HFF-Myc (cell line): ENCODE results near the gene NYNRIN.

Source experiments
- DNase-seq: peaks from one replicate; pipeline ENCODE4 v3.0.0-alpha.2; 2011; ENCODE audit warnings: low read depth; ENCODE audit errors: extremely low read depth
- H3K4me3 ChIP-seq: replicated peaks from 2 replicates; pipeline ENCODE4 v1.5.1; 2011; ENCODE audit warnings: low read depth, mild to moderate bottlenecking, control low read depth, low read length
- TF ChIP-seq, protein P1 (sequence below): IDR thresholded peaks from 2 replicates; pipeline ENCODE4 v1.5.1; 2012; ENCODE audit warnings: mild to moderate bottlenecking, low read depth, low read length, control low read depth; ENCODE audit errors: missing control alignments

NYNRIN gene

DNA sequence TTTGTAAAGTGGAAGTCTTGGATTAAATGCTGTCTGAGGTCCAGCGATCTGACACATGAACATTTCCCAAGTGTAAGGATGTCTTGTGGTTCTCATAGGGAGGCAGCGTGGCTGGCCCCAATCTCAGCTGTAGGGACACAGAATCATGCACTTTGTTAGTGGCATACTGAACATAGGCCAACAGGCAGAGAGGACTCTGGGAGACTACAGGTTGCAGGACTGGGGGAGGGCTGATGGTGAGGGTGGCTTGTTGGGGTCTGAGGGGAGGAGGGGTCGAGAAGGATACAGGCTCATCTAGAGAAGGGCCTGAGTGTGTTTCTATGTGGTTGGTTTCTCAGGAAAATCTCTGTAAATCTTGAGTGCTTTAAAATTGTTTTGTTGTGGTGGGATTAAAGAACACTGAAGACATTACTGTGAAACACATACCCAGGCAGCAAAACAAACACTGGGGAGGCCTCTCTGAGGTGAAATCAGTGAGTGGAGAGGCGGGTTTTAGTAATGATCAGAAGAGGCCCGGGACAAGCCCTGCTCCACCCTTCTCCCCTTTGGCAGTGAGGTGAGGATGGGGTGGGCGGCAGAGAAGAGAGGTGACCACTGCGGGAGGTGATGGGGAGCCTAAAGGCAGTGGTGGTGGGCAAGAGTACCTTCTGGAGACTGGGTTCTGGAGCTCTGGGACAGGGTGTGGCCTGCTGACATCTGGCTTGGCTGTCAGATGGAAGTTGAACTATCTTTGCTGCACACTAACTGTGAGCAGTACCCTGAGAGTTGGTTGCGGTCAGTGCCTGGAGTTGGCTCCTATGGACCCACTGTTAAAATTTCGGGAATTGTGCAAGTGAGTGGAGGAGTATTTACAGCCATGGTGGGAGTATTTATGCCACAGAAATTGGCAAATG lies 3.3 kb downstream of the NYNRIN start:
- H3K4me3 ChIP-seq: no peak overlapping the region
- TF ChIP-seq, protein P1, sequence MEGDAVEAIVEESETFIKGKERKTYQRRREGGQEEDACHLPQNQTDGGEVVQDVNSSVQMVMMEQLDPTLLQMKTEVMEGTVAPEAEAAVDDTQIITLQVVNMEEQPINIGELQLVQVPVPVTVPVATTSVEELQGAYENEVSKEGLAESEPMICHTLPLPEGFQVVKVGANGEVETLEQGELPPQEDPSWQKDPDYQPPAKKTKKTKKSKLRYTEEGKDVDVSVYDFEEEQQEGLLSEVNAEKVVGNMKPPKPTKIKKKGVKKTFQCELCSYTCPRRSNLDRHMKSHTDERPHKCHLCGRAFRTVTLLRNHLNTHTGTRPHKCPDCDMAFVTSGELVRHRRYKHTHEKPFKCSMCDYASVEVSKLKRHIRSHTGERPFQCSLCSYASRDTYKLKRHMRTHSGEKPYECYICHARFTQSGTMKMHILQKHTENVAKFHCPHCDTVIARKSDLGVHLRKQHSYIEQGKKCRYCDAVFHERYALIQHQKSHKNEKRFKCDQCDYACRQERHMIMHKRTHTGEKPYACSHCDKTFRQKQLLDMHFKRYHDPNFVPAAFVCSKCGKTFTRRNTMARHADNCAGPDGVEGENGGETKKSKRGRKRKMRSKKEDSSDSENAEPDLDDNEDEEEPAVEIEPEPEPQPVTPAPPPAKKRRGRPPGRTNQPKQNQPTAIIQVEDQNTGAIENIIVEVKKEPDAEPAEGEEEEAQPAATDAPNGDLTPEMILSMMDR: no peak
- DNase-seq: no peak

DNA sequence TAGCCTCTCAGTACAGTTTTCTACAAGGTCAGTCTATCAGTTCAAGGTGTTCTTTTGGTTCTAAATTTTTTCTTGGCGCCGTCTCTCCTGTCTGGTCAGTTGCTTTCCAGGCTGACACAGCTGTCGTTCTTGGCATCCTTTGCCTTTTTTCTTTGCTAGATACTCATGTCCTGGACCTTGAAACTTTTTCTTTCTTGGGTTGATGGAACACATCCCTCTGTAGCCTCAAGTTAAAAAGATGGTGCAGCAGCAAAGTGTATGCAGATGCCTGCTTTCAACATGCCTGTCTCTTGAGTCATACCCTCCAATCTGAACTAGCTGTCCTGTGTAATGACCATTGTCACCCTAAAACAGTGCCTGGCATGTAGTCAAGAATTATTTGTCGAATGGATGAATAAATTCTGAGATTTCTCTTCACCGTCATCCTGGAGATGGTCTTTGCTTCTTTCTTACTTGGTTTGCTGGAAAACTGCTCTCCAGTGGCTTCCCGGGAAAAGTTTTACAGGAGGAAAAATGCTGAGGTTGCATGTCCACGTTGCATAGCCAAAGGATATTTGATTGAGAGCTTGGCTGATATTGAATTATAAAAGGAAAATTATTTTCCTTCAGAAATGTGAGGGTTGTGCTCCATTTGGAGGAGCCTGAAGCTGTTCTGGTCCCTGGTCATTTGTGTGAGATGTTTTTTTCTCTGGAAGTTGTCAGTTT lies 4.6 kb downstream of the NYNRIN start:
- TF ChIP-seq, protein P1: no peak
- DNase-seq: no peak
- H3K4me3 ChIP-seq: no peak overlapping the region

DNA sequence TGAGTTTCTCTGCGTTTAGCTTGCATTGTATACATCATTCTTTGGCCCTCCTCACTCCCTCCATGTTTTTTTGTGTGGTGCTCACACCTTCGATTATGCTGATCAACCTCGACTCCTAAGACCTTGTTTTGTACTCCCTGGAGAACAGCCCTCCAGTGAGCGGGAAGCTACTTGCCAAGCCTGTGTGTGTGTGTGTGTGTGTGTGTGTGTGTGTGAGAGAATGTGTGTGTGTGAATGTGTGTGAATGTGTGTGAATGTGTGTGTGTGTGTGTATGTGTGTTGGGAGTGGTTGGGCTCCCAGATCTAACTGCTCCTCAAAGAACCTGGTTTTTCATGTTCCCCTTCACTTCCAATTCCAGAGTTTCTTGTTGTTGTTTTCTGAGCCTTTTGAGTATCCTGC lies 6.0 kb downstream of the NYNRIN start:
- no peak overlapping the region for H3K4me3 ChIP-seq
- no peak for DNase-seq
- TF ChIP-seq, protein P1: no peak

DNA sequence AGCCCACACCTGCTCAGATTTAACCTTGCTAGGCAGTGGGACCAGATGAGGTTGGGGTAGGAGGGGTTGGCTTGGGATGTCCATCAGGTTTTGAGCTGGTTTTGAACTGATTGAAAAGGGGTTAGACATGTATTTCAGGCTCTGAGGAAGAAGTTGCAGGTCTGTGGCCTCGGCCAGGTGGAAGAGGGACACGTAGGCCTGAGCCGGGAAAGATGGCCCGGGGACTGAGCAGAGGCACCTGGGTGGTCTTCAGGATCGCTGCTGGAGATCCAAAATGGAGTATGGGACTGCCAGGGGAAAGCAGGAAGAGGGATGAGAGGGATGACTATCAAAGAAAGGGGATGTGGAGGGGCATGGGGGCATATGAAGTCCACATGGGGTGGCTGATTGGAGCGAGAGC lies 7.6 kb downstream of the NYNRIN start:
- no peak for DNase-seq
- no peak overlapping the region for H3K4me3 ChIP-seq
- TF ChIP-seq, protein P1: no peak

DNA sequence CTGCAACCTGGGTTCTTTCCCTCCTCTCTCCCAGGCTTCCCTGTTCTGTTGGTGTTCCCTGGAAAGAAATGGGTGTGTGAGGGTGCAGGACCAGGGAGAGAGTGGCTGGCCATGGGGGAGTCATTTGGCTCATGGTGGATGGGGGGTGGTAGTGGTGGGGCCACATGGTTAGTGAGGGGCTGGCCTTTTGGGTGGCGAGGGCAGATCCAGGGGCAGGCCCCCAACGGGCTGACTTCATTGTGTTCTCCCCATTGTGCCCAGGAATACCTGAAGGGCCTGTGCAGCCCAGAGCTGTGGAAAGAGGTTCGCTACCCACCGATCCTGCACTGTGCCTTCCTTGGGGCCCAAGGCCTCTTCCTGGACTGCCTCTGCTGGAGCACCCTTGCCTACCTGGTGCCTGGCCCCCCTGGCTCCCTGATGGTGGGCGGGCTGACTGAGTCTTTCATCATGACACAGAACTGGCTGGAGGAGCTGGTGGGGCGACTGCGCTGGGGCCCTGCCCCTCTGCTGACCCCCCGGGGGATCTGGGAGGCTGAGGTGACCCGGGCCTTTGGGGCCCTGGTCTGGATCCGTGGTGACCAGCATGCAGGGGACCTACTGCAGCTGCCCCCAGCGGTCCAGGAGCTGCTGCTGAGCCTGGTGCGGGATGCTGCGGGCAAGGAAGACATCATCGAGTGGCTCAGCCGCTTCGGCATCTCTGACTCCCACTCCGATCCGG lies 9.0 kb downstream of the NYNRIN start:
- DNase-seq: no peak
- no peak overlapping the region for H3K4me3 ChIP-seq
- TF ChIP-seq, protein P1: no peak

DNA sequence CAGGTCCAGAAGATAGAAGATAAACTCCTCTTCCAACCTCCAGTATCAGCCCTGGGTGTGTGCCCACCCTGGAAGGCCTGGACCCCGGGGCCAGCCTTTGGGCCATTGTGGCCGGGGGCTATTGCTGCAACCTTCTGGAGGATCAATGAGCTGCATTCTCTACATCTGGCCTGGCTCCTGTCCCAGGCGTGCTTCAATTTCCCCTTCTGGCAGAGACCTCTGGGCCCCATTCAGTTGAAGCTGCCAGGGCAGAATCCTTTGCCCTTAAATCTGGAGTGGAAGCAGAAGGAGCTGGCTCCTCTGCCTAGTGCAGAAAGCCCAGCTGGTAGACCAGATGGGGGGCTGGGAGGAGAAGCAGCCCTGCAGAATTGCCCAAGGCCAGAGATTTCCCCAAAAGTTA lies 10.0 kb downstream of the NYNRIN start:
- DNase-seq: no peak
- no peak overlapping the region for H3K4me3 ChIP-seq
- TF ChIP-seq, protein P1: no peak
